Right lobe of liver (tissue), 4 donors: ENCODE data around the gene COL4A3.

Experiments used
- CTCF ChIP-seq, 4 donors: fragments of 200-600 bp in 3 of 4; fragments of 450-650 bp in 1 of 4; IDR thresholded peaks; one replicate each; pipeline versions ENCODE4 v1.5.1 to v1.8.0; 2016 to 2022; ENCODE audit warnings: antibody characterized with exemption in 4 of 4, mild to moderate bottlenecking in 2 of 4
- POLR2A ChIP-seq: fragments of 450-650 bp; IDR thresholded peaks from one replicate; pipeline ENCODE4 v1.6.1; 2017; ENCODE audit warnings: antibody characterized with exemption, mild to moderate bottlenecking
- donor health status: DM: no; HTN: no; CAD: no.
- donor health status: DM: no; HTN: no; CAD: no.
- donor health status: DM: no; HTN: yes; CAD: no.

- TF ChIP-seq POLR2A = no peak
- TF ChIP-seq CTCF (IDR thresholded peaks at IDR 0.05) = no peak
Observed at GRCh38 chr2:227204452-227204851, 40.0 kb downstream of the COL4A3 start.
